WTC11 (cell line): ENCODE measurements around the gene UBE3C. TPM values are rescaled to one million over a fixed set of nuclear protein-coding genes. Genes with fewer than 3 reads are reported as not detected.

Experiments
- ATAC-seq: fragments of 200-7000 bp; cut with Tn5 transposase; 2 replicates; pipeline ENCODE4 v1.10.0; 2021; ENCODE audit warnings: mild to moderate bottlenecking, moderate library complexity
- CTCF ChIA-PET: fragments of 300-600 bp; sonication (Branson Sonifier 250); formaldehyde crosslinking; loops from one replicate; lab custom pipeline; 2021; ENCODE audit warnings: antibody characterized with exemption; lab: Charles Lee
- POLR2A ChIA-PET: fragments of 350-600 bp; sonication (Branson Sonifier 250); formaldehyde crosslinking; loops from one replicate; lab custom pipeline; 2021; ENCODE audit warnings: antibody characterized with exemption; lab: Charles Lee
- DNase-seq: peaks from one replicate; pipeline ENCODE4 v3.0.0; 2021; ENCODE audit warnings: low spot score
- H3K27ac Mint-ChIP-seq: 2 replicates; pipeline ENCODE4 v1.8.0; 2021; ENCODE audit warnings: mixed read lengths
- H3K27me3 Mint-ChIP-seq: 2 replicates; pipeline ENCODE4 v1.8.0; 2021; ENCODE audit warnings: low read depth, mild to moderate bottlenecking, moderate library complexity, mixed read lengths
- H3K36me3 Mint-ChIP-seq: 2 replicates; pipeline ENCODE4 v1.8.0; 2021; ENCODE audit warnings: mixed read lengths
- H3K4me1 Mint-ChIP-seq: 2 replicates; pipeline ENCODE4 v1.8.0; 2022; ENCODE audit warnings: mixed read lengths
- H3K4me3 Mint-ChIP-seq: 2 replicates; pipeline ENCODE4 v1.8.0; 2021; ENCODE audit warnings: mild to moderate bottlenecking, moderate library complexity, mixed read lengths
- H3K9me3 Mint-ChIP-seq: 2 replicates; pipeline ENCODE4 v1.8.0; 2021; ENCODE audit warnings: mixed read lengths
- ATF3 ChIP-seq: sonication (generic); formaldehyde crosslinking; conservative IDR thresholded peaks from 2 replicates; pipeline ENCODE4 v1.8.1; 2022; ENCODE audit warnings: mild to moderate bottlenecking, missing genetic modification reagents
- ATF6 ChIP-seq: sonication (generic); formaldehyde crosslinking; IDR thresholded peaks from 2 replicates; pipeline ENCODE4 v1.8.1; 2023; ENCODE audit warnings: mild to moderate bottlenecking, missing genetic modification reagents
- ETV6 ChIP-seq: sonication (generic); formaldehyde crosslinking; IDR thresholded peaks from 2 replicates; pipeline ENCODE4 v1.8.1; 2022; ENCODE audit warnings: mild to moderate bottlenecking, missing genetic modification reagents
- FOXP4 ChIP-seq: sonication (generic); formaldehyde crosslinking; IDR thresholded peaks from 2 replicates; pipeline ENCODE4 v1.8.0; 2022; ENCODE audit warnings: mild to moderate bottlenecking, missing genetic modification reagents
- GABPB1 ChIP-seq: sonication (generic); formaldehyde crosslinking; IDR thresholded peaks from 2 replicates; pipeline ENCODE4 v1.8.1; 2023; ENCODE audit warnings: mild to moderate bottlenecking, missing genetic modification reagents
- GTF2I ChIP-seq: fragments of 250-450 bp; sonication (Bioruptor Pico); conservative IDR thresholded peaks from 2 replicates; pipeline ENCODE4 v1.4.0; 2021; ENCODE audit warnings: mild to moderate bottlenecking
- MYBL2 ChIP-seq: sonication (generic); formaldehyde crosslinking; IDR thresholded peaks from 2 replicates; pipeline ENCODE4 v1.8.1; 2023; ENCODE audit warnings: mild to moderate bottlenecking, moderate library complexity, missing genetic modification reagents
- PRRX2 ChIP-seq: fragments of 250-450 bp; sonication (Bioruptor Pico); IDR thresholded peaks from 2 replicates; pipeline ENCODE4 v1.8.0; 2021; ENCODE audit warnings: mild to moderate bottlenecking
- RELA ChIP-seq: sonication (generic); formaldehyde crosslinking; IDR thresholded peaks from 2 replicates; pipeline ENCODE4 v1.8.1; 2022; ENCODE audit warnings: missing genetic modification reagents, mild to moderate bottlenecking, borderline replicate concordance
- RORB ChIP-seq: fragments of 250-450 bp; sonication (Bioruptor Pico); IDR thresholded peaks from 2 replicates; pipeline ENCODE4 v1.9.0; 2021; ENCODE audit warnings: mild to moderate bottlenecking
- TP53 ChIP-seq: sonication (generic); formaldehyde crosslinking; IDR thresholded peaks from 2 replicates; pipeline ENCODE4 v1.8.1; 2023; ENCODE audit warnings: mild to moderate bottlenecking, missing genetic modification reagents
- ZNF416 ChIP-seq: fragments of 250-450 bp; sonication (Bioruptor Pico); IDR thresholded peaks from 2 replicates; pipeline ENCODE4 v1.9.0; 2021; ENCODE audit warnings: mild to moderate bottlenecking, inconsistent platforms
- ZNF532 ChIP-seq: fragments of 250-450 bp; sonication (Bioruptor Pico); IDR thresholded peaks from 2 replicates; pipeline ENCODE4 v1.9.0; 2021; ENCODE audit warnings: mild to moderate bottlenecking, borderline replicate concordance
- ZSCAN18 ChIP-seq: fragments of 250-450 bp; sonication (Bioruptor Pico); IDR thresholded peaks from 2 replicates; pipeline ENCODE4 v2.1.2; 2022; ENCODE audit warnings: mild to moderate bottlenecking, moderate library complexity
- total RNA-seq: library from RNA; stranded (reverse); gene quantifications from 3 replicates; pipeline ENCODE4 v1.2.3, GENCODE V29; 2021
- TF ChIP-seq, protein P1 (sequence below): sonication (generic); formaldehyde crosslinking; IDR thresholded peaks from 2 replicates; pipeline ENCODE4 v1.8.1; 2023; ENCODE audit warnings: mild to moderate bottlenecking, missing genetic modification reagents
- TF ChIP-seq, protein P2 (sequence below): fragments of 250-450 bp; sonication (Bioruptor Pico); IDR thresholded peaks from 2 replicates; pipeline ENCODE4 v1.8.0; 2021; ENCODE audit warnings: mild to moderate bottlenecking

UBE3C gene
- total RNA-seq, 1 experiment from 2014 or later: 59.7 TPM

DNA sequence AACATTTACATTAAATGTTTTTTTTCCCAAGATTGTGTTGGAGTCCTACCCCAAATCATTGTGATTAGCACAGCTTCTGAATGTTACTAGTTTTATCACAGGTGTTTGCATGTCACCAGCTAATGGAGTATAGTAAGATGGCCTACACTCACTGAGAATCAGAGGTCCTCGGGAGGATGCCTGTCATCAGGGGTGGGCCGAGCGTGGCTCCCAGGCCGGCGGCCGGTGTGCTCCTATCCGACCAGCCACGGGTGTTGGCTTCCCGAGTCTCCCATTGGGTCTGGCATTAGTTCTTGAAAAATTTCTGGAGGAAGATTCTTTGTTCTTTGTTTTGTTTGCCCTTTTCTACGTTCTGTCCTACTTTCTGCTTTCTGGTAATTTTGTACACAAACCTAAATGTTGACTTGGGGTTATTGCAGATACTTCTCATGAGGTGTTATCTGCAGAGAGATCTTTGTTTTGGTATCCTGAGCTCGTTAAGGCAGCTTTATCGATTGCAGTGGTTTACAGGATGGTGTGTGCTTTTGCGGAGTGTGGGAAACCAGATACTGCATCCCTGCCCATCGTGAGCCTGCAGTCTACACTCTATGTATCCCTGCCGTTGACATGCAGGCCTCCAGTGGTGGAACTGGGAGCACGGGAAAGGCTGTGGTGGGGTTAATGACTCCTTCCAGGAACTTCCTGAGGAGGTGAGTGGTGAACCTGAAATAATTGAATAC, 130.8 kb downstream of the UBE3C start (continued):
- TF ChIP-seq, protein P1, sequence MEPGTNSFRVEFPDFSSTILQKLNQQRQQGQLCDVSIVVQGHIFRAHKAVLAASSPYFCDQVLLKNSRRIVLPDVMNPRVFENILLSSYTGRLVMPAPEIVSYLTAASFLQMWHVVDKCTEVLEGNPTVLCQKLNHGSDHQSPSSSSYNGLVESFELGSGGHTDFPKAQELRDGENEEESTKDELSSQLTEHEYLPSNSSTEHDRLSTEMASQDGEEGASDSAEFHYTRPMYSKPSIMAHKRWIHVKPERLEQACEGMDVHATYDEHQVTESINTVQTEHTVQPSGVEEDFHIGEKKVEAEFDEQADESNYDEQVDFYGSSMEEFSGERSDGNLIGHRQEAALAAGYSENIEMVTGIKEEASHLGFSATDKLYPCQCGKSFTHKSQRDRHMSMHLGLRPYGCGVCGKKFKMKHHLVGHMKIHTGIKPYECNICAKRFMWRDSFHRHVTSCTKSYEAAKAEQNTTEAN: no peak
- no peak for TF ChIP-seq RORB
- no peak for TF ChIP-seq ATF6 (CRISPR knock-in tag)
- no peak for TF ChIP-seq ETV6 (CRISPR knock-in tag)
- no peak for TF ChIP-seq ATF3 (CRISPR knock-in tag)
- TF ChIP-seq RELA (CRISPR knock-in tag): no peak
- TF ChIP-seq GABPB1: no peak
- TF ChIP-seq TP53 (CRISPR knock-in tag): no peak
- TF ChIP-seq GTF2I (CRISPR knock-in tag): no peak
- no peak for TF ChIP-seq ZNF416 (CRISPR knock-in tag)
- no peak for TF ChIP-seq MYBL2 (CRISPR knock-in tag)
- TF ChIP-seq PRRX2 (CRISPR knock-in tag): no peak
- TF ChIP-seq ZNF532 (CRISPR knock-in tag): no peak
- no peak for TF ChIP-seq ZSCAN18 (CRISPR knock-in tag)

GRCh38 chr7:157270060-157270444, 131.3 kb downstream of the UBE3C start:
- Mint-ChIP-seq H3K9me3 (no peaks in the 10 kb centered on the region), H3K27ac (0 out of 2 replicates have a peak overlapping the region, but pooled peaks have one; percentile 4), H3K36me3 (peaks cover 38% of the 10 kb centered on the region), H3K4me3 (no peak overlapping the region), H3K27me3 (no peaks in the 10 kb centered on the region), H3K4me1 (peaks cover 9% of the 10 kb centered on the region)
- DNase-seq: no peak
- ATAC-seq: no peak
- CTCF ChIA-PET: interaction anchor here (0.6 kb wide), 1 partner anchor 28 kb away, joined by 5 read pairs; no protein-coding TSS in a partner anchor
- POLR2A ChIA-PET: no interaction called here
- TF ChIP-seq, protein P2, sequence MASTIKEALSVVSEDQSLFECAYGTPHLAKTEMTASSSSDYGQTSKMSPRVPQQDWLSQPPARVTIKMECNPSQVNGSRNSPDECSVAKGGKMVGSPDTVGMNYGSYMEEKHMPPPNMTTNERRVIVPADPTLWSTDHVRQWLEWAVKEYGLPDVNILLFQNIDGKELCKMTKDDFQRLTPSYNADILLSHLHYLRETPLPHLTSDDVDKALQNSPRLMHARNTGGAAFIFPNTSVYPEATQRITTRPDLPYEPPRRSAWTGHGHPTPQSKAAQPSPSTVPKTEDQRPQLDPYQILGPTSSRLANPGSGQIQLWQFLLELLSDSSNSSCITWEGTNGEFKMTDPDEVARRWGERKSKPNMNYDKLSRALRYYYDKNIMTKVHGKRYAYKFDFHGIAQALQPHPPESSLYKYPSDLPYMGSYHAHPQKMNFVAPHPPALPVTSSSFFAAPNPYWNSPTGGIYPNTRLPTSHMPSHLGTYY: no peak
- TF ChIP-seq FOXP4 (CRISPR knock-in tag): no peak
- TF ChIP-seq, all 79 proteins: peak for 0
